HG03342 (cell line): Measurements from ENCODE around the gene HS3ST3B1.
A peak's percentile ranks its signal among the peaks of the same experiment; 100 is the strongest.

ENCODE experiments used
- ATAC-seq: cut with Tn5 transposase; IDR thresholded peaks from one replicate; pipeline ENCODE4 v1.9.1; 2021; ENCODE audit warnings: mild to moderate bottlenecking, moderate library complexity; ENCODE audit not compliant: unreplicated experiment

HS3ST3B1 gene

GRCh38 chr17:14300575-14301278, at the start of gene HS3ST3B1:
Gene HS3ST3B1, plus strand, starts transcription at chr17:14301081. Its CDS starts 438 bp downstream, at chr17:14301519.
- peak; percentile 83 for ATAC-seq

DNA sequence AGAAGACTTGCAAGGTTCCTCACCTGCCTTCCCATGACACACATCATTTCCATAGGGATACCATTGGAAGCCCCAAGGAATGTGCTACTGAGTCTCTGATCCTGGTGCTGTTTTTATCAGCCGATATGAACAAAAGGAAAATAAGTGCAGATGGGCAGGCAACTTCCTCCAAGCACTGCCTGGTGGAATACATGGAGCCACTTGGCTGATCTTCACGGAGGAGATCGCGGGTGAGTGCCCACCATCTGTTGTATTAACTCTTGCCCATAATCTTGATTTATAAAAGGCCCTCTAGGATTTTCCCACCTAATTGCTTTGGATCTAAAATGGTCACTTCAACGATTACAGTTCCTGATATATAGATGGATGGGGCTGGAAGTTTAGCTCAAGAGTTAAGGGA, 39.5 kb upstream of the HS3ST3B1 start:
- no peak for ATAC-seq

GRCh38 chr17:14268264-14268663, 32.6 kb upstream of the HS3ST3B1 start:
- no peak for ATAC-seq

DNA sequence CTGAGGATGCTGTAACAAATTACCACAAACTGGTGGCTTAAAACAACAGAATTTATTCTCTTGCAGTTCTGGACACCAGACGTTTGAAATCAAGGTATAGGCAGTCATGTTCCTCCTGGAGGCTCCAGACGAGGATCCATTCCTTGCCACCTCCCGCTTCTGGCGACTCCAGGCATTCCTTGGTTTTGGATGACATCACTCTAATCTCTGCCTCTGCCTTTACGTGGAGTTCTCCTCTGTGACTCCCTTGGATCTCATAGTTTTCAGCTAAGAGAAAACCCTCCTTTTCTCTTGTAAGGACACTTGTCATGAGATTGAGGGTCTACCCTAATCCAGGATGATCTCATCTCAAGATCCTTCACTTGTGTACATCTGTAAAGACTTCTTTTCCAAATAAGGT, 31.4 kb upstream of the HS3ST3B1 start:
- no peak for ATAC-seq

- no peak for ATAC-seq
Measured at GRCh38 chr17:14270508-14270907, 30.4 kb upstream of the HS3ST3B1 start.

GRCh38 chr17:14276535-14277250, 24.2 kb upstream of the HS3ST3B1 start:
- no peak for ATAC-seq

DNA sequence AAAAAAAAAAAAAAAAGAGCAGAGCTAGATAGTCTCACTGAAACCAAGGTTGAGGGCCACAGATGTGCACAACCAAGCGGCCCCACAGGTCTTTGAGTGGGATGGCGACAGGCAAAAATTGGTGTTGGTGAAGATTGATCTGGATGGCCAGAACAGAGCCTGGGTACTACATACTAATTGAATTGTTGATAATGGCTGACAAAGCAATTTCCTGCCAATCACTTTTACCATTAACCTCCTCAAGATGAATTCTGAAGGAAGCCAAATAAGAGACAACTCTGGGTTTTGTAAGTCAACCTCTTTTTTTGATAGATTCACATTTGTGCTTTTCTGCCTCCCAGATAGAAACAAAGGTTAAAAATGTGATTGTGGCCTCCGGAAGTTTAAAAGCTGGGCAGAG, 19.4 kb upstream of the HS3ST3B1 start:
- no peak for ATAC-seq

GRCh38 chr17:14282726-14283125, 18.2 kb upstream of the HS3ST3B1 start:
- no peak for ATAC-seq

DNA sequence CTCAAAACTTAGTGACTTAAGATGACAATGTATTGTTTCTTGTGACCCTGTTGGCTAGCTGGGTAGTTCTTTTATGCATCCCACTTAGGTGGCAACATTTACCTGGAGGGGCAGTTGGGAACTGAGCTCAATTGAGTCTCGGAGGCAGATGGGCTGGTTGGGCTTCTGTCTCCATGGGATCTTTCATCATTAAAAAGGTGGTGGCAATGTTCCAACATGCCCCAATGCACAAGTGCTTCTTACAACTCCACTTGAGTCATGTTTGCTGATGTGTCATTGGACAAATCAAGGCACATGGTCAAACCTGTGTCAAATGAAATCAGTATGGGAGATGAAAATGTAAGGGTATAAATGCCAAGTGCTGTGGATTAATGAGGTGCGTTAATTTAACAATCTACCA, 11.7 kb upstream of the HS3ST3B1 start:
- ATAC-seq, result no peak

DNA sequence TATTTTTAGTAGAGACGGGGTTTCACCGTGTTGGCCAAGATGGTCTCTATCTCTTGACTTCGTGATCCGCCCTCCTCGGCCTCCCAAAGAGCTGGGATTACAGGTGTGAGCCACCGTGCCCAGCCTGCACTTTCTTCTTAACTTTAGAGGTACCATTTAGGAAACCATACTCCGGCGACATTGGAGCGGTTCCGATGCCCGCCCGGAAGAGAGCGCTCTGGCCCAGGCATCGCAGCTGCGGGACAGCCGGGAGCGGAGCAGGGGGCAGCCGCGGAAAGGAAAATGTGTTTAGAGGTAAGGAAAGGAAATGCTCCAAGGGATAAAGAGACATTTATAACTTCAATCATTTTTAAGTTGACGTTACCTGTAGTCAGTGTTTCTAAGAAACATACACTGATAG, 6.0 kb upstream of the HS3ST3B1 start:
- ATAC-seq, result no peak

DNA sequence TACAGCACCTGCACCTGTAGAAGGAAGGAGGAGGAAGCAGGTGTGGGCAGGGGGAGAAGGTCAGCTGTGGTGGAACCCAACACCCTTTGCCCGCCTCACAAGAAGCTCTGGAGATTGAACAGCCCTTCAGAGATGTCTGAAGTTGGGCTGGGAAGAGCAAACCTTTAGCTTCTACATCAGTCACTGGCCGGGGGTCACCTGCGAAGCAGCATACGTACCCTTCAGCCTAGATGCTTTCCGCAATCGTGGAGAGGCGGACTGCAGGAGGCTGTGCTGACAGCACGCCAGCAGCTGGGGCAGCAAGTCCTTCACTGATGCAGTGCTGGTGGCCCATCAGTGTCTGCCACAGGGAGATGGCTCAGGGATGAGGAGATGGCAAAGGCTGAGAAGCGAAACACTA, 5.2 kb upstream of the HS3ST3B1 start:
- no peak for ATAC-seq

- ATAC-seq, result no peak
Measured at GRCh38 chr17:14296166-14296910, 4.5 kb upstream of the HS3ST3B1 start.

DNA sequence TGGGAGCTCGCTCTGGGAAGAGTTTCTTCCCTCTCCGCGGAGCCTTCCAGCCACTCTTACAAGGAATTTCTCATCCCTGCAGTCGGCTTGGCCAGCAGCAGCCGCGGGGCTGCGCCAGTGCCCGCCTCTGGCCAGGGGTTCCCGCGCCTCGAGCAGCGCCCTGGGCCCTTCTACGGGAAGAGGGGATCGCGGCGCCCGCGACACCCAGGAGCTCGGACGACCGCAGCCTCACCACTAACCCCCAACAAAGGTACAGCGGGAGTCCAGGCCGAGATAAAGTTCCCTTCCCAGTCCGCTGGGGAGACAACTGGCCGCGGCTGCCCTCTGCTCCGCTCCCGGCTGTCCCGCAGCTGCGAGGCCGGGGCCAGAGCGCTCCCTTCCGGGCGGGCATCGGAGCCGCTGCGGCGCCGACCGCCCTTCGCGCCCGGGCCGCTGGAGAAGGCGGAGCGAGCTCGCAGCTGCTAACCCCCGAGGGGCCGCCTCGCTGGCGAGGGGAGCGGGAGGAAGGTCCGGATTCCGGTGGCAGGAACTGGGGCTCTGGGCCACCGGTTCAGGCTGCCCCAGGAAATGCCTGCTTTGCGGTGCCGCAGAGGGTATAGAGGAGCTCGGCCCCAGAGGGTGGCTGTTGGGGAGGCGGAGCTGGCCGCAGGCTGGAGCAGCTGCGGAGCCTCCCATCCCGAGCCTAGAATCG, 3.6 kb upstream of the HS3ST3B1 start:
- ATAC-seq, result no peak

GRCh38 chr17:14298221-14298946, 2.5 kb upstream of the HS3ST3B1 start:
- no peak for ATAC-seq

DNA sequence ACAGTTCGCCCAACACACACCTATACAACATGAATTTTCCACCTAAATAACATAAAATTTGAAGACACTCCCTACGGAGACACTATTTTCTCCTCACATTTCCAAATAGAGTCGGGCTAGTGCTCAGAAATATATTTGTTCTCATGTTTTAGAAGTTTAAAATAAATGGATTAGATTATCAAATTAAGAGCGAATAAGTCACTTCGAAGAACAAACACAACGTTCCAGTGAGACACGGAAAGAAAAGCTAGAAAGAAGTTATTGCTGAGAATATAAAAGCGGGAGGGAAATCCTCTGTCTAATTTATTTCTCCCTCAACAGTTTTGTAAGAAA, 2.0 kb upstream of the HS3ST3B1 start:
- ATAC-seq, result no peak

DNA sequence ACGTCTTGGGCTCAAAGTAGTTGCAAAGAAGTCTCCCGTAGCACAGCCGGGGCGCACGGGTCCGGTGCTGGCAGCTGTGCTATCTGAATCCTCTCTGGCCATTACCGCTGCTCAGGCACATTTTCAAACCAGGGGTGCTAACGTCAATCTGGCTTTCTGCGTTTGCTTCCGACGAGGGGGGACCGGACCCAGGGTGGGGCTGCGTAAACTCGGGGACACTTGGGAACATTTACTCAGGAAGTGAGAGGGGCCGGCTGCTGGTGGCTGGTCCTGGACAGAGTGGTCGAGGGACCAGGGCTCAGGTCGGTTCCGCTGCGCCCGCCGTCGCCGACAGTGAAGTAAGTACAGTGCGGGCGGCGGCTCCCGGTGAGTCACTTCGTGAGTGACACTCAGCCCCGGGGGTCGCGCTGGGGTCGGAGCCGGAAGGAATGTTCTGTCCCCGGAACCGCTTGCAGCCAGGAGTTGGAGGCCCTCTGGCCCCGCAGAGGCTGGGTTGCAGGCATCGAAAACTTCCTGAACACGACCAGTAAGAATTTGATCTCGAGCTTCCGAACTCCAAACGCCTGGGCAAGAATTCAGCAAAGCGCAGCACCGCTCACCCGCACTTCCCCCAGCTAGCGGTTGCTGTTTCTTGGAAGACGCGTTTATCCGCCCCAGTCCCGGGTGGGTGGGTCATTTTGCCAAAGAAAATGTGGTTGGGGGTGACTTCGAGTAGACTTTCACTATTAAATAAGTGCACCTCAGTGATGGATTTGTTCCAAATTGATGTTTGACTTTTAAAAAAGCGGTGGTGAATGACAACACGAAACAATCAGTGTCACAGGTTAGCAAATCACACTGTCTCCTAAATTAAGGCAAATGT, 1.4 kb upstream of the HS3ST3B1 start:
- no peak for ATAC-seq

GRCh38 chr17:14301279-14302090, 604 bp downstream of the HS3ST3B1 start:
- ATAC-seq, result no peak

DNA sequence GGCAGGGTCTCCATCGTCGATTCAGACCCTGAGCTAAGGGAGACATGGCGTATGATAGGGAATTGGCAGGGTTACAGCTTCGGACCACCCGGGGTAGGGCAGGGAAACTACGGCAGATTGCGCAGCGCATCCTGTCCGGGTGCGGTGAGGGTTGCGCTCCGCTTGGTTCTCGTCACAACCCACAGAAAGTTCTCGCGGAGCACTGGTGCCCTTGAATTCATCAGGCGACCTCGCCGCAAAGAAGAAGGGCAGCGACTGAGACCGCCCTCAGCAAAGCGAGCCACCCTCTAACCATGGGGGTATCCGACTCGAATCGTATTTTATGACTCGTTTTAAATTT, 1.2 kb downstream of the HS3ST3B1 start:
- no peak for ATAC-seq
